ENCODE data around the gene PDXK.

Gene PDXK

DNA sequence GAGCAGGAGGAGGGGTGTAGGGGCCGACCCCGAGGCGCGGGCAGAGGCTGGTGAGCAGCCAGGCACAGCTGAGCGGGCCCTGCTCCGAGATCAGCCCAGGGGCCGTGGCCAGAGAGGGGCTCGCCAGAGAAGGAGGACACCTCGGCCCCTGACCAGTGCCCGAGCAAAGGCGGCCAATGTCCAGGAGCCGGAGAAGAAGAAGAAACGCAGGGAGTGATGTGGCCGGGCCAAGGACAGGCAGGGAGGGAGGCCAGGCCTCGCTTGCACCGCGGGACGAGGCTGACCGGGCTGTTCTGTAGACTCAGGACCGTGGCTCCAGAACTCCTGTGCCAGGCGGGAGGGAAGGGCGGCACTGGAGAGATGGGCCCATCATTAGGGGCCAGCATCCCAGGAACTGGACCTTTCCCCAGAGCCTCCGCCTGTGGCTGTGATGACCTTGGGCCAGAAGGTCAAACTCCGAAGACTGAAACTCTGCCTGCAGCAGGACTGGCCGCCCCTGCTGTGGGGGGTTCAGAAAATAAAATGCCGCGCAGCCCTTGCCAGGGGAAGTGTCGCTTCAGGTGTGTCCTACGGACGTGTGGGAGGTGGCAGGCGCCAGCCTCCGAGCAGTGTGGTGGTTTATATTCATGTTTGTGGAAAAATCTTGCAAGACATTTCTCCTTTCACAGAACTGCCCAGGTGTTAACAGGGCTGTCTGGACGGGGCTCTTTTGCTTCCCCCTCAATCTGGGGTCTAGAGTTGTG, 84.8 kb downstream of the PDXK start:
- DNase-seq (ENCODE audit: low read depth in 2 of 2): no peak

- no peak for DNase-seq (ENCODE audit: low read depth in 2 of 2)
Observed at GRCh38 chr21:43805275-43805800, 86.4 kb downstream of the PDXK start.

DNA sequence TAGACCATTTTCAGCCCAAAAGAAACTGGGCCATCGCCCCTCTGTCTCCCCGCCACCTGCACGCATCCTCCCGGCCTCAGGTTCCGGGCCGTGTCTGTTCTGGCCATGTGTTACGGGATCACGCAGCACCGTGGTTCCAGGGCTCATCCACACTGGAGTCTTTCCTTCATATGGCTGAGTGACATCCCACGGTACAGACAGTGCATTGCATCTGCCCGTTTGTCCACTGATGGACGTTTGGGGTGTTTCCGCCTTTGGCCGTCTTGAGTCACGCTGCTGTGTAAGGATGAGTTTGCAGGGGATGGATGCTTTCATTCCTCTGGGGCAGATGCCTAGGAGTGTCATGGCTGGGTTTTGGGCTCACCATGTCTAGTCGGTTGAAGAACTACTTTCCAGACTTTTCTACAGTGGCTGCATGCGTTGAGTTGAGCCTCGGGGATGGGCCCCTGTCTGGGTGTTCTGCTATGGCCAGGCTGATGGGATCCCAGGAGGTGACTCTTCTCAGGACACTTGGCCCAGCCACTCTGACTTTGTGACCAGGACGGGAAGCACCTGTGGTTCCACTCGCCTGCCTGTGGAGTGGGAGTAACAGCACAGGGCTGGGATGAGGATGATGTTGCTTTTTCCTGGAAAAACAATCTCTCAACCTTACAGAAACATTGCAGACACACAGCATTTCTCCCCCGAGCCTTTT, 87.2 kb downstream of the PDXK start:
- no peak for DNase-seq (ENCODE audit: low read depth in 2 of 2)

GRCh38 chr21:43808367-43808766, 89.4 kb downstream of the PDXK start:
- no peak for DNase-seq (ENCODE audit: low read depth in 2 of 2)

GRCh38 chr21:43808832-43809251, 89.9 kb downstream of the PDXK start:
- DNase-seq (ENCODE audit: low read depth in 2 of 2): no peak

- no peak for DNase-seq (ENCODE audit: low read depth in 2 of 2)
Observed at GRCh38 chr21:43809346-43809799, 90.4 kb downstream of the PDXK start.

DNA sequence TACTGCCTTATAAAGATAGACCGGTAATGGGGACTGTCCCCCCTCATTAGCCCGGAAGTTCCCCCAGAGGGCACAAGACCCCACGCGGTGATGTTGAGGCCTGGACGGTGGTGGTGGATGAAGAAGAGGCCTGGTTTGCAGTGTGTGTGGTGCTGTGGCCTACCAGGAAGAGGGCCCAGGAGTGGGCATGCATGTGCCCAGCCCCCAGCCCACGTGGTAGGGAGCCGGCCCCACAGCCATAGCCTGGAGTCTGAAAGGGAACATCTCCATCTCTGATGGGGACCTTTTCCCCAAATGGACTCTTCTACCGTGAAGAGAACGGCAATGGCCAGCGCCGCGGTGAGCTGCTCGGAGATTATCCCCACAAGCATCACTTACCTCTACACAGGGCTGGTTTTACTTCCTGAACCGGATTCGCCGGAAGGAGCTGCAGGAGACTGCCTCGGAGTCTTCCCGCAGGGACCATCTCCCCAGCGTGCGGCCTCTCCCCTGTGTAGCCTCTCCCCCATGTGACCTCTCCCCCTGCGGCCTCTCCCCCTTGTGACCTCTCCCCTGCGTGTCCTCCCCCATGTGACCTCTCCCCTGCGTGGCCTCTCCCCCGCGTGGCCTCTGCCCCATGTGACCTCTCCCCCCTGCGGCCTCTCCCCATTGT, 91.0 kb downstream of the PDXK start:
- no peak for DNase-seq (ENCODE audit: low read depth in 2 of 2)

GRCh38 chr21:43810505-43811261, 91.8 kb downstream of the PDXK start:
- peak; percentile 70 to 89 for DNase-seq (ENCODE audit: low read depth in 2 of 2)

GRCh38 chr21:43811262-43812105, 92.6 kb downstream of the PDXK start:
- DNase-seq (ENCODE audit: low read depth in 2 of 2): no peak
